GM12878 (cell line): Measurements from ENCODE around the gene PRDM16.

Source experiments
- BACH1 ChIP-seq: fragments of 450-650 bp; IDR thresholded peaks from 2 replicates; pipeline ENCODE4 v1.6.1; 2017; ENCODE audit warnings: mild to moderate bottlenecking, borderline replicate concordance
- EZH2 ChIP-seq: IDR thresholded peaks from 2 replicates; pipeline ENCODE4 v1.6.1; 2012; ENCODE audit warnings: low read depth, mild to moderate bottlenecking, control low read depth, inconsistent platforms, low read length, borderline replicate concordance; ENCODE audit not compliant: control insufficient read depth
- GATAD2B ChIP-seq: fragments of 450-650 bp; conservative IDR thresholded peaks from 2 replicates; pipeline ENCODE4 v1.6.1; 2017; ENCODE audit warnings: low read depth, mild to moderate bottlenecking, moderate library complexity
- MAX ChIP-seq: IDR thresholded peaks from 2 replicates; pipeline ENCODE4 v1.6.1; 2012; ENCODE audit warnings: low read depth, low read length, improper control_type of control experiment
- POLR2A ChIP-seq: IDR thresholded peaks from 2 replicates; pipeline ENCODE4 v1.6.1; 2011; ENCODE audit warnings: low read depth, mild to moderate bottlenecking, low read length
- TAF1 ChIP-seq: IDR thresholded peaks from 2 replicates; pipeline ENCODE4 v1.6.1; 2011; ENCODE audit warnings: mild to moderate bottlenecking, low read depth, low read length, borderline replicate concordance
- TCF12 ChIP-seq: IDR thresholded peaks from 2 replicates; pipeline ENCODE4 v1.6.1; 2011; ENCODE audit warnings: low read depth, mild to moderate bottlenecking, low read length
- ZNF274 ChIP-seq: IDR thresholded peaks from one replicate; pipeline ENCODE4 v1.8.0; 2011; ENCODE audit not compliant: insufficient read length, insufficient read depth
- TF ChIP-seq, protein P1 (sequence below), 3 experiments: IDR thresholded peaks in 2 of 3; conservative IDR thresholded peaks in 1 of 3; 2 replicates each; pipeline ENCODE4 v1.5.1; 2011; ENCODE audit warnings: low read depth in 3 of 3, low read length in 3 of 3, mild to moderate bottlenecking in 3 of 3, control low read depth in 2 of 3, moderate library complexity in 2 of 3, inconsistent platforms in 1 of 3, mixed read lengths in 1 of 3; ENCODE audit not compliant: control insufficient read depth in 2 of 3, insufficient read depth in 1 of 3; ENCODE audit errors: extremely low read depth in 1 of 3
- TF ChIP-seq, protein P2 (sequence below): fragments of 450-650 bp; IDR thresholded peaks from 2 replicates; pipeline ENCODE4 v1.6.1; 2017; ENCODE audit warnings: mild to moderate bottlenecking, moderate library complexity

DNA sequence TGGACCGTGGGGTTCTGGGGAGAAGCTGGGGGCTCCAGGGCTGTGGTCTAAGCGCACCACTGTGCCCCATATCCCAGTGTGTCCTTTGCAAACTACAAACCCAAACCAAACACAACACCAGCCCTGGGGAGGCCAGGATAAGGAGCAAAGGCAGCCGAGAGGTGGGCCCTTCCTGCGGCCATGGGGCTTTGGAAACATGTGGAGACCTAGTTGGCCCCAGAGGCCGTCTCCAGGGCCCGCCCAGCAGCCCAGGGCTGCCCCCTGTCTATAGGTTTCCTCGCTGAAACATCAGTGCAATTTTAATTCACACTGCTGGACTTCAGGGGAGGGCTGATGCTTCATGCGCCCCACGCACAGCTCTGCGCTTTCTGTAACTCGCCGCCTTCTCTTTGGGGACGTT lies 61.3 kb downstream of the PRDM16 start:
- TF ChIP-seq, protein P1, sequence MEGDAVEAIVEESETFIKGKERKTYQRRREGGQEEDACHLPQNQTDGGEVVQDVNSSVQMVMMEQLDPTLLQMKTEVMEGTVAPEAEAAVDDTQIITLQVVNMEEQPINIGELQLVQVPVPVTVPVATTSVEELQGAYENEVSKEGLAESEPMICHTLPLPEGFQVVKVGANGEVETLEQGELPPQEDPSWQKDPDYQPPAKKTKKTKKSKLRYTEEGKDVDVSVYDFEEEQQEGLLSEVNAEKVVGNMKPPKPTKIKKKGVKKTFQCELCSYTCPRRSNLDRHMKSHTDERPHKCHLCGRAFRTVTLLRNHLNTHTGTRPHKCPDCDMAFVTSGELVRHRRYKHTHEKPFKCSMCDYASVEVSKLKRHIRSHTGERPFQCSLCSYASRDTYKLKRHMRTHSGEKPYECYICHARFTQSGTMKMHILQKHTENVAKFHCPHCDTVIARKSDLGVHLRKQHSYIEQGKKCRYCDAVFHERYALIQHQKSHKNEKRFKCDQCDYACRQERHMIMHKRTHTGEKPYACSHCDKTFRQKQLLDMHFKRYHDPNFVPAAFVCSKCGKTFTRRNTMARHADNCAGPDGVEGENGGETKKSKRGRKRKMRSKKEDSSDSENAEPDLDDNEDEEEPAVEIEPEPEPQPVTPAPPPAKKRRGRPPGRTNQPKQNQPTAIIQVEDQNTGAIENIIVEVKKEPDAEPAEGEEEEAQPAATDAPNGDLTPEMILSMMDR (IDR thresholded peaks at IDR 0.05 in 2 of 3, conservative IDR thresholded peaks at IDR 0.05 in 1 of 3; ENCODE audit: control insufficient read depth in 2 of 3, extremely low read depth in 1 of 3, insufficient read depth in 1 of 3, low read depth in 3 of 3, low read length in 3 of 3): no peak
- no peak for TF ChIP-seq MAX
- no peak for TF ChIP-seq TCF12
- TF ChIP-seq TAF1: no peak
- TF ChIP-seq, protein P2, sequence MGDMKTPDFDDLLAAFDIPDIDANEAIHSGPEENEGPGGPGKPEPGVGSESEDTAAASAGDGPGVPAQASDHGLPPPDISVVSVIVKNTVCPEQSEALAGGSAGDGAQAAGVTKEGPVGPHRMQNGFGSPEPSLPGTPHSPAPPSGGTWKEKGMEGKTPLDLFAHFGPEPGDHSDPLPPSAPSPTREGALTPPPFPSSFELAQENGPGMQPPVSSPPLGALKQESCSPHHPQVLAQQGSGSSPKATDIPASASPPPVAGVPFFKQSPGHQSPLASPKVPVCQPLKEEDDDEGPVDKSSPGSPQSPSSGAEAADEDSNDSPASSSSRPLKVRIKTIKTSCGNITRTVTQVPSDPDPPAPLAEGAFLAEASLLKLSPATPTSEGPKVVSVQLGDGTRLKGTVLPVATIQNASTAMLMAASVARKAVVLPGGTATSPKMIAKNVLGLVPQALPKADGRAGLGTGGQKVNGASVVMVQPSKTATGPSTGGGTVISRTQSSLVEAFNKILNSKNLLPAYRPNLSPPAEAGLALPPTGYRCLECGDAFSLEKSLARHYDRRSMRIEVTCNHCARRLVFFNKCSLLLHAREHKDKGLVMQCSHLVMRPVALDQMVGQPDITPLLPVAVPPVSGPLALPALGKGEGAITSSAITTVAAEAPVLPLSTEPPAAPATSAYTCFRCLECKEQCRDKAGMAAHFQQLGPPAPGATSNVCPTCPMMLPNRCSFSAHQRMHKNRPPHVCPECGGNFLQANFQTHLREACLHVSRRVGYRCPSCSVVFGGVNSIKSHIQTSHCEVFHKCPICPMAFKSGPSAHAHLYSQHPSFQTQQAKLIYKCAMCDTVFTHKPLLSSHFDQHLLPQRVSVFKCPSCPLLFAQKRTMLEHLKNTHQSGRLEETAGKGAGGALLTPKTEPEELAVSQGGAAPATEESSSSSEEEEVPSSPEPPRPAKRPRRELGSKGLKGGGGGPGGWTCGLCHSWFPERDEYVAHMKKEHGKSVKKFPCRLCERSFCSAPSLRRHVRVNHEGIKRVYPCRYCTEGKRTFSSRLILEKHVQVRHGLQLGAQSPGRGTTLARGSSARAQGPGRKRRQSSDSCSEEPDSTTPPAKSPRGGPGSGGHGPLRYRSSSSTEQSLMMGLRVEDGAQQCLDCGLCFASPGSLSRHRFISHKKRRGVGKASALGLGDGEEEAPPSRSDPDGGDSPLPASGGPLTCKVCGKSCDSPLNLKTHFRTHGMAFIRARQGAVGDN: no peak
- no peak for TF ChIP-seq GATAD2B
- TF ChIP-seq EZH2: no peak
- TF ChIP-seq POLR2A: no peak
- TF ChIP-seq BACH1: no peak
- no peak for TF ChIP-seq ZNF274
